Lung (tissue), 12 donors: ENCODE results near the gene SLC35F4. TPM values are rescaled to one million over a fixed set of nuclear protein-coding genes. Genes with fewer than 3 reads are reported as not detected.

Experiments used
- ATAC-seq: fragments of 200-7000 bp; cut with Tn5 transposase; one replicate; pipeline ENCODE4 v1.9.1; 2020; ENCODE audit warnings: moderate number of reproducible peaks; ENCODE audit not compliant: insufficient read depth, low FRiP score
- DNase-seq, 3 donors: peaks; one replicate each; pipeline ENCODE4 v3.0.0-alpha.2; 2013 to 2017
- H3K27ac ChIP-seq, 2 donors: one replicate each; pipeline ENCODE4 v1.5.1; 2013; ENCODE audit warnings: mild to moderate bottlenecking in 2 of 2, moderate library complexity in 2 of 2, control low read depth in 1 of 2, inconsistent platforms in 1 of 2, low read depth in 1 of 2, low read length in 1 of 2
- H3K27me3 ChIP-seq, 3 donors: one replicate each; pipeline ENCODE4 v1.5.1; 2013; ENCODE audit warnings: low read length in 2 of 3; ENCODE audit not compliant: control insufficient read depth in 3 of 3, insufficient read depth in 3 of 3
- H3K36me3 ChIP-seq, 4 donors: one replicate each; pipeline ENCODE4 v1.5.1; 2013; ENCODE audit warnings: low read length in 4 of 4, mild to moderate bottlenecking in 1 of 4, moderate library complexity in 1 of 4; ENCODE audit not compliant: control insufficient read depth in 4 of 4, insufficient read depth in 4 of 4
- H3K4me1 ChIP-seq, 5 donors: one replicate each; pipeline ENCODE4 v1.5.1; 2013; ENCODE audit warnings: low read length in 5 of 5, mild to moderate bottlenecking in 2 of 5, moderate library complexity in 1 of 5; ENCODE audit not compliant: control insufficient read depth in 5 of 5, insufficient read depth in 5 of 5
- H3K4me3 ChIP-seq: one replicate; pipeline ENCODE4 v1.5.1; 2013; ENCODE audit warnings: mild to moderate bottlenecking, control low read depth, moderate library complexity
- H3K9ac ChIP-seq, 2 donors: one replicate each; pipeline ENCODE4 v1.5.1; 2013; ENCODE audit warnings: low read length in 2 of 2, control low read depth in 1 of 2; ENCODE audit not compliant: insufficient read depth in 1 of 2
- H3K9me3 ChIP-seq, 4 donors: one replicate each; pipeline ENCODE4 v1.5.1; 2013; ENCODE audit warnings: low read length in 3 of 4, mild to moderate bottlenecking in 1 of 4, moderate library complexity in 1 of 4; ENCODE audit not compliant: control insufficient read depth in 4 of 4, insufficient read depth in 3 of 4
- CTCF ChIP-seq: IDR thresholded peaks from 2 replicates; pipeline ENCODE4 v1.5.1; 2012; ENCODE audit warnings: mild to moderate bottlenecking; ENCODE audit errors: control extremely low read depth, extremely low read depth
- WGBS, 2 donors: extraction: QIAGEN DNeasy Blood & Tissue Kit; methylation state at CpG; one replicate each; pipeline ENCODE4 v1.1.7; 2013; 5-methylcytosine and 5-hydroxymethylcytosine counted together
- polyA plus RNA-seq, 2 donors: library from polyadenylated mRNA; stranded (reverse); fragments of 200-250 nt; gene quantifications; one replicate each; pipeline ENCODE4 v1.2.1, GENCODE V29; 2013
- total RNA-seq, 2 donors: library from RNA; depleted of rRNA in 1 of 2; stranded (reverse); fragments of >200 nt in 1 of 2; gene quantifications; one replicate each; pipeline ENCODE4 v1.2.1, GENCODE V29; 2014 to 2021
- donor health status: control.
- donor health status: control.
- donor health status: Bipolar disorder and iron deficiency.
- donor health status: healthy.
- donor health status: DM: yes; HTN: yes; CAD: no.

SLC35F4 gene
- total and polyA plus RNA-seq, 4 donors, result not detected

DNA sequence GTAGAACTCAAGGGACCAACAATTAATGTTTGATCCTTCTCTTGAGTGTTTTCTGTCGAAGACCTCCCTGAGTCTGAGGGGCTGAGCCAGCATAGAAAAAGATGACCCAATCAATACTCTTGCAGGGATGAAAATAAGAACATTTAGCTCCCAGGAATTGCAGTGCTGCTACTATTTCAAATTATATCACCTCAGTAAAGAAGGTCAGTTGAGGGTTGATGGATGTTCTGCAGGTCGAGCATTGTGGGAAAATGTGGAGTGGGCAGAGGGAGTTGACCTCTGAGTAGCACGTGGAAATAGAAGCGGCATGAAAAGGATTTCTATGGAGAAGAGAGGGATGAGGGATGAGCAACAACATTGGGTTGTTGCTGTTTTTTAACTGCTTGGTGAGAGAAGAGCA lies 297.3 kb downstream of the SLC35F4 start:
- H3K9ac ChIP-seq, result no peak overlapping the region
- WGBS, 2 donors, result 86% methylated on average over 4 of the region's 4 CpGs
- H3K27me3 ChIP-seq, result no peaks in the 10 kb centered on the region
- no peak overlapping the region for H3K27ac ChIP-seq
- ATAC-seq, result no peak
- DNase-seq, result no peak
- no peaks in the 10 kb centered on the region for H3K4me1 ChIP-seq
- H3K36me3 ChIP-seq, result no peaks in the 10 kb centered on the region
- no peak for TF ChIP-seq CTCF
- no peak overlapping the region for H3K4me3 ChIP-seq
- H3K9me3 ChIP-seq, result peaks cover 0 to 1% (median 0%) of the 10 kb centered on the region in 4 donors

DNA sequence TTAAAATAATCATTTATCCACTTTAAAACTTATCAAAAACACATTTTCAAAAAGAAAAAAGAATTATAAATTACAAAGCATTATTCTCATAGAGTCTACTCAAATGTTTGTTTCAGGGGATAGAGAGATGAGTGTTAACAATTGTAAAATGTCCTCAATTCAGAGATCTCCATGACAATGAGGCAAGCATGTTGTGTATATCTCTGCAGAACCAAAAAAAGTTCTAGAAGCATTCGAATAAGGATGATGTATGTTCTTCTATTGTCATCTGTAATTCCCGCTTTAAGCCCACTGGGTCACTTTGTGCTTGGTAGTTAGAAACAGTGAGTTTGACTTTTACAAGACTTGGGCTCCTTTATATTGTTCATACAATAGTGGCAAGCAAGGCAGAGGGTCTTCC lies 298.7 kb downstream of the SLC35F4 start:
- Histone ChIP-seq H3K9ac (no peak overlapping the region), H3K4me1 (no peaks in the 10 kb centered on the region), H3K36me3 (no peaks in the 10 kb centered on the region), H3K4me3 (no peak overlapping the region), H3K9me3 (peaks cover 0 to 1% (median 0%) of the 10 kb centered on the region in 4 donors), H3K27ac (no peak overlapping the region), H3K27me3 (no peaks in the 10 kb centered on the region)
- no peak for DNase-seq
- no peak for ATAC-seq
- WGBS, 2 donors, result 87 to 92% methylated on average over 2 of the region's 2 CpGs
- TF ChIP-seq CTCF, result no peak

GRCh38 chr14:57560681-57561080 lies 305.2 kb downstream of the SLC35F4 start:
- no peak for TF ChIP-seq CTCF
- Histone ChIP-seq H3K9ac (no peak overlapping the region), H3K27ac (no peak overlapping the region), H3K4me3 (no peak overlapping the region), H3K27me3 (no peaks in the 10 kb centered on the region), H3K36me3 (no peaks in the 10 kb centered on the region), H3K4me1 (no peaks in the 10 kb centered on the region), H3K9me3 (no peaks in the 10 kb centered on the region)
- no peak for ATAC-seq
- peak in 1 of 3 donors; percentile 4 for DNase-seq
- 93 to 94% methylated on average over 3 of the region's 3 CpGs for WGBS, 2 donors

DNA sequence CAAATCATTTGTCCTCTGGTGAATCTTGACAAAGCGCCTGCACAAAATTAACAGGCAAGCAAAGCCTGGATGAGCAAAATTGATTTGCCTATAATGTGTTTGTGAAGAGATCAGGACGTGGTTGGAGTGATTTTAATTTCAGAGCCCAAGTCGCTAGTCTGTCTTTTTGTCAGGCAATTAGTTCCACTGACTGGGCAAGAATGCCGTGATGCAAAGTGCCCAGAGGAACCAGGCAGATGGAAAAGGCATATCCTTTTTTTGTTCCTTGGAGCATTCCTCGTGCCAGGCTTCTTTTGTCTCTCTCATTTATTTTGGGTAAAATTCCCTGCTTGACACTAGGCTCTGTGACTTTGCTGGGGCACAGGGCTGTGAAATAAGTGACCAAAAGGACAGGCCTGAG lies 306.3 kb downstream of the SLC35F4 start:
- no peaks in the 10 kb centered on the region for H3K27me3 ChIP-seq
- DNase-seq (no peak), ATAC-seq (no peak)
- H3K9ac ChIP-seq, result no peak overlapping the region
- H3K36me3 ChIP-seq, result no peaks in the 10 kb centered on the region
- H3K4me1 ChIP-seq, result no peaks in the 10 kb centered on the region
- no peak overlapping the region for H3K27ac ChIP-seq
- no peak for TF ChIP-seq CTCF
- 82 to 83% methylated on average over 5 of the region's 5 CpGs for WGBS, 2 donors
- H3K9me3 ChIP-seq, result peaks cover 0 to 5% (median 0%) of the 10 kb centered on the region in 4 donors
- no peak overlapping the region for H3K4me3 ChIP-seq
